Parathyroid adenoma (tissue), 2 donors: Measurements from ENCODE around the gene BMP6.

Experiments
- H2AFZ ChIP-seq: fragments of 300-600 bp; sonication (generic); one replicate; pipeline ENCODE4 v1.7.0; 2017; ENCODE audit warnings: antibody characterized with exemption, mild to moderate bottlenecking
- H3K27ac ChIP-seq: fragments of 300-600 bp; sonication (generic); one replicate; pipeline ENCODE4 v1.7.0; 2017
- H3K27me3 ChIP-seq: fragments of 300-600 bp; sonication (generic); one replicate; pipeline ENCODE4 v1.7.0; 2017; ENCODE audit warnings: low read length; ENCODE audit not compliant: control insufficient read depth, insufficient read depth
- H3K36me3 ChIP-seq: fragments of 300-600 bp; sonication (generic); one replicate; pipeline ENCODE4 v1.7.0; 2017; ENCODE audit warnings: low read length; ENCODE audit not compliant: control insufficient read depth, insufficient read depth
- H3K4me1 ChIP-seq: fragments of 300-600 bp; sonication (generic); one replicate; pipeline ENCODE4 v1.7.0; 2017; ENCODE audit warnings: control low read depth
- H3K4me2 ChIP-seq: fragments of 300-600 bp; sonication (generic); one replicate; pipeline ENCODE4 v1.7.0; 2017; ENCODE audit warnings: low read length
- H3K4me3 ChIP-seq: fragments of 300-600 bp; sonication (generic); one replicate; pipeline ENCODE4 v1.7.0; 2017; ENCODE audit warnings: low read depth, low read length
- H3K79me2 ChIP-seq: fragments of 300-600 bp; sonication (generic); one replicate; pipeline ENCODE4 v1.7.0; 2017; ENCODE audit warnings: control low read depth
- H3K9ac ChIP-seq: fragments of 300-600 bp; sonication (generic); one replicate; pipeline ENCODE4 v1.7.0; 2017; ENCODE audit warnings: mild to moderate bottlenecking
- H3K9me3 ChIP-seq: fragments of 300-600 bp; sonication (generic); one replicate; pipeline ENCODE4 v1.7.0; 2017; ENCODE audit warnings: low read length; ENCODE audit not compliant: control insufficient read depth
- CTCF ChIP-seq: fragments of 300-600 bp; sonication (generic); IDR thresholded peaks from one replicate; pipeline ENCODE4 v1.7.0; 2017; ENCODE audit warnings: antibody characterized with exemption, mild to moderate bottlenecking
- donor health status: primary hyperparathyroidism.

The BMP6 gene

DNA sequence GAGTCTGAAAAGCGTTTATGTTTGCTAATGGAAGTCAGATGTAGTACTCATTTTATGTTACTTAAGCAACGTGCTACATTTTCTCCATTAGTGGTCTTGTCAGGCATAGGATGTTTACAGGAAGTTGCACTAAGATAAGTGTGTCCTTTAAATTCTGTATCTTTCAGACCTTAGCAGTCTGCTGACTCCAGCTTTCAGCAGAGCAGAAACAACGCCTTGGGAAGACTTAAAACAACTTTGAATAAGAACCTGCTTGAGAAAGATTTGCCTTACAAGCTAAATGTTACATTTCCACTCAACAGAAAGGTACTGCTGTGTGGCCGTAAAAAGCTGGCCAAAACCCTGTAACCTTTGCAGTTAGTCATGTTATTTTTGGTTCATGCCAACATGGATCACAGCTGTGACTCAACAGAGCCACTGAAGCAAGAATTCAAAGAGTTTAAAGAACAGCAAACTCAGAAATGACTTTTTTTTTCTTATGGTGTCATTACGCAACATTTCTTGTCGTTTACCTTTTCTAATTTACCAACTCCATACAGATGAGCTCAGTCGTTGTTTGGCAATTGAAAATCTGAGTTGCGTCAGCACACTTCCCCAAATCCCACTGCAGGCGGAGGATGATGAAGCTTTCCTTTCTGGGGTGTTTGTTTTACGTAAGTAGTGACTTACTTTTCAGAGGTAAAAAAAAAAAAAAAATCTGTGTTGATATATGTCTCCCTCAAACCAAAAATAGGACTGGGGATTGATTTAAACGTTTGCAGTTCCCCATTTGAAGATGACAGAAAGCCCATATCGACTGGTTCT is 27.9 kb upstream of the BMP6 start:
- H3K79me2 ChIP-seq = no peaks in the 10 kb centered on the region
- no peaks in the 10 kb centered on the region for H3K36me3 ChIP-seq
- no peak for TF ChIP-seq CTCF
- no peak overlapping the region for H3K4me2 ChIP-seq
- H2AFZ ChIP-seq = no peak overlapping the region
- no peaks in the 10 kb centered on the region for H3K27me3 ChIP-seq
- H3K9me3 ChIP-seq = no peaks in the 10 kb centered on the region
- H3K27ac ChIP-seq = no peak overlapping the region
- H3K4me1 ChIP-seq = no peaks in the 10 kb centered on the region
- H3K9ac ChIP-seq = no peak overlapping the region
- H3K4me3 ChIP-seq = no peak overlapping the region

DNA sequence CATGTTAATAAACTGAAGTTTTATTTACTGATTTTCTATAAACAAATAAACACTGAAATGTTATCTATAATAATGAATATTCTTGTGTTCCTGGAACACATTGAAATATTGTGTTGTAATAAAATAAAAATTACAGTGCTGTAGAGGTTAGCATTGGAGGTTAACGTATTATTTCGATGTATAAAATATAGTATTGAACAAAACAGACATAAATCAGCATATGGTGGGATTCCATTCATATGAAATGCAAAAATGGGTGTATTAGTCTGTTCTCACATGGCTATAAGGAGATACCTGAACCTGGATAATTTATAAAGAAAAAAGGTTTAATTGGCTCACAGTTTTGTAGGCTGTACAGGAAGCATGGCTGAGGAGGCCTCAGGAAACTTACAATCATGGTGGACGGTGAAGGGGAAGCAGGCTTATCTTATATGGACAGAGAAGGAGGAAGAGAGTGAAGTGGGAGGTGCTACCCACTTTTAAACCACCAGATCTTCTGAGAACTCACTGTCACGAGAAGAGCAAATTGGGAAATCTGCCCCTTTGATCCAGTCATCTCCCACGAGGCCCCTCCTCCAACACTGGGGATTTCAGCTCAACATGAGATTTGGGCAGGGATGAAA is 24.6 kb upstream of the BMP6 start:
- no peaks in the 10 kb centered on the region for H3K79me2 ChIP-seq
- H3K4me3 ChIP-seq = no peak overlapping the region
- H3K27me3 ChIP-seq = no peaks in the 10 kb centered on the region
- H3K4me1 ChIP-seq = no peaks in the 10 kb centered on the region
- no peak overlapping the region for H3K9ac ChIP-seq
- no peaks in the 10 kb centered on the region for H3K9me3 ChIP-seq
- no peak for TF ChIP-seq CTCF
- H3K27ac ChIP-seq = no peak overlapping the region
- H3K4me2 ChIP-seq = no peak overlapping the region
- H2AFZ ChIP-seq = no peak overlapping the region
- no peaks in the 10 kb centered on the region for H3K36me3 ChIP-seq

DNA sequence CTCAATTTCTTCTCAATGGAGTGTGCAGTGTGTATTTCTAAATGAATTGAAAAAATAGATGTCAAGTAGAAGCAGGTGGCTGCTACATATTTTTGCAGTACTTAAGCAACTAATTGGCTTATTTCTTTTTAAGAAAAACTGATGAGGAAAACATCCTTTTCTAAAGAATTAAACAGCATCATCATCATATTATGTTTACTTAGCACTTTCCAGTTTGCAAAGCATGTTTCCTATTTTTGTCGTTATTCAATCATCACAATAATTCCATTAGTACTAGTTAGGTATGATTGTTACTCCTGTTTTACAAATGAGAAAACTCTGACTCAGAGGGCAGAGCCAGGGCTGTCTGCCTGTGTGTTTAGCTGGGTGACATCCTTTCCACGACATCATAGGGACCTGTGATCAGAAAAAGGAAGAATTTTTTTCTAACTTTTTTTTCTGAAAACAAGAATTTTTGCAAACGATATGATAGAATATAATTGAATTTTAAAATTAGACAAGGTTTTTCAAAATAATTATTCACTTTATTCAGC is 22.7 kb upstream of the BMP6 start:
- H3K4me2 ChIP-seq = no peak overlapping the region
- H3K36me3 ChIP-seq = no peaks in the 10 kb centered on the region
- no peak for TF ChIP-seq CTCF
- H3K27ac ChIP-seq = no peak overlapping the region
- no peak overlapping the region for H3K4me3 ChIP-seq
- no peak overlapping the region for H2AFZ ChIP-seq
- H3K9me3 ChIP-seq = no peaks in the 10 kb centered on the region
- H3K27me3 ChIP-seq = no peaks in the 10 kb centered on the region
- H3K79me2 ChIP-seq = no peaks in the 10 kb centered on the region
- H3K9ac ChIP-seq = no peak overlapping the region
- no peaks in the 10 kb centered on the region for H3K4me1 ChIP-seq

DNA sequence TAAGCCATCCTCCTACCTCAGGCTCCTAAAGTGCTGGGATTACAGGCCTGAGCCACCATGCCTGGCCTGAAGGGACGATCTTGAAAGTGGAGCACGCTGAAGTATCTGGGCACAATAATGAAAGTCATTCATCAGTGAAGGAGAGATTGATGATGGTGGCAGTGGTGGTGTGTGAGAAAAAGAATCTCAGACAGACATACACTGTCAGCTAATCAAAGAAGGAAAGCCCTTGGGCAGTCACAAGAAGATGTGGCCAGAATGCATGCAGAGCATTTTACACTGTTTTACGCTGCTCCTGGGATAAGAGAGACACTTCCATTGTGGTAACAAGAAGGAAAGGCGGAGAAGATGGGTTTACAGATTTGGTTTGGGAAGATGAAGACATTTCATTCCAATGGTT is 20.4 kb upstream of the BMP6 start:
- Histone ChIP-seq H3K27ac (no peak overlapping the region), H3K79me2 (no peaks in the 10 kb centered on the region), H3K36me3 (no peaks in the 10 kb centered on the region), H3K4me3 (no peak overlapping the region), H3K9ac (no peak overlapping the region), H3K27me3 (no peaks in the 10 kb centered on the region), H3K4me2 (no peak overlapping the region), H3K9me3 (no peaks in the 10 kb centered on the region), H3K4me1 (no peaks in the 10 kb centered on the region), H2AFZ (no peak overlapping the region)
- TF ChIP-seq CTCF = no peak
